ENCODE data around the gene EFNA5. TPM values are rescaled to one million over a fixed set of nuclear protein-coding genes. Genes with fewer than 3 reads are reported as not detected.

The EFNA5 gene
- total RNA-seq, 2 donors from 2014 or later = 6.0 to 13.5 TPM

- ATAC-seq (ENCODE audit: insufficient number of reproducible peaks, low FRiP score, low read depth) = no peak
- H3K36me3 ChIP-seq = no peaks in the 10 kb centered on the region
- H3K9me3 ChIP-seq = no peaks in the 10 kb centered on the region
Measured at GRCh38 chr5:107607196-107607595, 63.5 kb downstream of the EFNA5 start.

GRCh38 chr5:107605596-107606125 lies 65.1 kb downstream of the EFNA5 start:
- DNase-seq (ENCODE audit: low spot score) = no peak
- Histone ChIP-seq H3K27me3 (replicated peaks; ENCODE audit: insufficient read depth) (no peaks in the 10 kb centered on the region), H3K9me3 (no peaks in the 10 kb centered on the region), H3K27ac (no peak overlapping the region), H3K36me3 (no peaks in the 10 kb centered on the region), H3K4me1 (ENCODE audit: control insufficient read depth in 1 of 2, low read depth in 2 of 2) (no peaks in the 10 kb centered on the region), H3K4me3 (no peak overlapping the region)
- TF ChIP-seq CTCF (IDR thresholded peaks at IDR 0.05) = no peak
- no peak for ATAC-seq (ENCODE audit: insufficient number of reproducible peaks, low FRiP score, low read depth)

More at GRCh38 chr5:107607196-107607595, 63.5 kb downstream of the EFNA5 start:
- DNase-seq (ENCODE audit: low spot score) = no peak
- Histone ChIP-seq H3K27me3 (replicated peaks; ENCODE audit: insufficient read depth) (no peaks in the 10 kb centered on the region), H3K4me3 (no peak overlapping the region), H3K27ac (no peak overlapping the region), H3K4me1 (ENCODE audit: control insufficient read depth in 1 of 2, low read depth in 2 of 2) (no peaks in the 10 kb centered on the region)
- TF ChIP-seq CTCF (IDR thresholded peaks at IDR 0.05) = no peak

- H3K4me3 ChIP-seq = no peak overlapping the region
- no peaks in the 10 kb centered on the region for H3K9me3 ChIP-seq
- H3K4me1 ChIP-seq (ENCODE audit: control insufficient read depth in 1 of 2, low read depth in 2 of 2) = no peaks in the 10 kb centered on the region
- no peak for TF ChIP-seq CTCF (IDR thresholded peaks at IDR 0.05)
- ATAC-seq (ENCODE audit: insufficient number of reproducible peaks, low FRiP score, low read depth) = no peak
- DNase-seq (ENCODE audit: low spot score) = no peak
- H3K27me3 ChIP-seq (replicated peaks; ENCODE audit: insufficient read depth) = no peaks in the 10 kb centered on the region
- H3K36me3 ChIP-seq = no peaks in the 10 kb centered on the region
- no peak overlapping the region for H3K27ac ChIP-seq
Measured at GRCh38 chr5:107604990-107605389, 65.7 kb downstream of the EFNA5 start.

- Histone ChIP-seq H3K36me3 (no peaks in the 10 kb centered on the region), H3K9me3 (no peaks in the 10 kb centered on the region), H3K27ac (no peak overlapping the region), H3K4me1 (ENCODE audit: control insufficient read depth in 1 of 2, low read depth in 2 of 2) (no peaks in the 10 kb centered on the region), H3K27me3 (replicated peaks; ENCODE audit: insufficient read depth) (no peaks in the 10 kb centered on the region), H3K4me3 (no peak overlapping the region)
- DNase-seq (ENCODE audit: low spot score) (no peak), ATAC-seq (ENCODE audit: insufficient number of reproducible peaks, low FRiP score, low read depth) (no peak)
- no peak for TF ChIP-seq CTCF (IDR thresholded peaks at IDR 0.05)
Measured at GRCh38 chr5:107604146-107604910, 66.4 kb downstream of the EFNA5 start.

- Histone ChIP-seq H3K4me3 (no peak overlapping the region), H3K27me3 (replicated peaks; ENCODE audit: insufficient read depth) (no peaks in the 10 kb centered on the region), H3K27ac (no peak overlapping the region), H3K4me1 (ENCODE audit: control insufficient read depth in 1 of 2, low read depth in 2 of 2) (no peaks in the 10 kb centered on the region), H3K36me3 (no peaks in the 10 kb centered on the region), H3K9me3 (no peaks in the 10 kb centered on the region)
- no peak for TF ChIP-seq CTCF (IDR thresholded peaks at IDR 0.05)
- DNase-seq (ENCODE audit: low spot score) (no peak), ATAC-seq (ENCODE audit: insufficient number of reproducible peaks, low FRiP score, low read depth) (no peak)
Measured at GRCh38 chr5:107603349-107603748, 67.4 kb downstream of the EFNA5 start.
